Measurements from ENCODE around the gene KRTAP16-1. TPM values are rescaled to one million over a fixed set of nuclear protein-coding genes. Genes with fewer than 3 reads are reported as not detected.
"Not testable (repeated sequence)": the region's sequence is repeated elsewhere in the genome, so short reads cannot be mapped to it uniquely, and the experiment has no call there.

Gene KRTAP16-1
- total and polyA plus RNA-seq, 2 of the 4 experiments (the other 2 are of a cell fraction), result not detected

DNA sequence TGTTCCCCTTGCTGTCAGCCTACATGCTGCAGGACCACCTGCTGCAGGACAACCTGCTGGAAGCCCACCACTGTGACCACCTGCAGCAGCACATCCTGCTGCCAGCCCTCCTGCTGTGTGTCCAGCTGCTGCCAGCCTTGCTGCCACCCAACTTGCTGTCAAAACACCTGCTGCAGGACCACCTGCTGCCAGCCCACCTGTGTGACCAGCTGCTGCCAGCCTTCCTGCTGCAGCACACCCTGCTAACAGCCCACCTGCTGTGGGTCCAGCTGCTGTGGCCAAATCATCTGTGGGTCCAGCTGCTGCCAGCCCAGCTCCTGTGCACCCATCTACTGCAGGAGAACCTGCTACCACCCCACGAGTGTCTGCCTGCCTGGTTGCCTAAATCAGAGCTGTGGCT is 37.8 kb downstream of the KRTAP16-1 start:
- H4K91ac ChIP-seq (ENCODE audit: insufficient read depth, low read depth, low read length); H3K4ac ChIP-seq (ENCODE audit: low read depth, low read length); H3K36me3 ChIP-seq (ENCODE audit: control insufficient read depth, insufficient read depth, low read length); H3K18ac ChIP-seq (ENCODE audit: low read depth, low read length); H4K5ac ChIP-seq (ENCODE audit: low read depth, low read length); H3K23ac ChIP-seq (ENCODE audit: low read depth, low read length); H3K9ac ChIP-seq (ENCODE audit: low read depth, low read length); CTCF ChIA-PET; H3K9me1 ChIP-seq (ENCODE audit: insufficient read depth, low read length); H3K27me3 ChIP-seq (ENCODE audit: control insufficient read depth, insufficient read depth, low read length); H3K79me1 ChIP-seq (ENCODE audit: low read depth in 1 of 2, low read length in 2 of 2); H2BK120ac ChIP-seq (ENCODE audit: low read depth, low read length); H3K56ac ChIP-seq (ENCODE audit: extremely low read depth, insufficient read depth, low read length); H2AFZ ChIP-seq (replicated peaks; ENCODE audit: low read length, poor library complexity); H3K14ac ChIP-seq (replicated peaks; ENCODE audit: low read depth, low read length); H4K8ac ChIP-seq (ENCODE audit: low read depth in 2 of 2, low read length in 2 of 2); dilution Hi-C loops (cut with HindIII; ENCODE audit: low sequenced_read_pairs, unreplicated experiment); ATAC-seq (ENCODE audit: low read depth); in situ Hi-C loops (cut with MboI; ENCODE audit: low sequenced_read_pairs); H4K20me1 ChIP-seq (ENCODE audit: insufficient read depth, low read length); H3K9me3 ChIP-seq (ENCODE audit: control insufficient read depth, insufficient read depth, low read length); H3K4me1 ChIP-seq (ENCODE audit: control insufficient read depth, insufficient read depth, low read length); H3K4me2 ChIP-seq (ENCODE audit: low read depth, low read length); intact Hi-C loops (cut with micrococcal nuclease); H3K4me3 ChIP-seq (ENCODE audit: insufficient read depth, low read depth, low read length); H2BK20ac ChIP-seq (ENCODE audit: low read depth, low read length); H2BK15ac ChIP-seq (ENCODE audit: low read depth, low read length); H2BK5ac ChIP-seq (ENCODE audit: low read depth, low read length, poor library complexity, severe bottlenecking); BruUV-seq (replicated peaks); POLR2A ChIA-PET (ENCODE audit: unreplicated experiment); H3K27ac ChIP-seq (ENCODE audit: insufficient read depth, low read length); DNase-seq; H2AK9ac ChIP-seq (replicated peaks; ENCODE audit: low read depth, low read length, poor library complexity); H2AK5ac ChIP-seq (ENCODE audit: low read depth, low read length): not testable (repeated sequence)
- WGBS, 2 experiments (ENCODE audit: extremely low coverage in 2 of 2, insufficient read length in 1 of 2), result no CpG with 5 or more reads among the region's 1 CpG

Data from IMR-90 (cell line).